Endothelial cell of umbilical vein (primary cell): ENCODE results near the gene DPH6. TPM values are rescaled to one million over a fixed set of nuclear protein-coding genes. Genes with fewer than 3 reads are reported as not detected.

Experiments
- BruUV-seq: library from RNA; stranded (reverse); fragments of 400-500 nt; replicated peaks from 2 replicates; lab custom pipeline; 2021; lab: Mats Ljungman, UMichigan
- CTCF ChIA-PET: fragments of 300-600, 350-600 bp; sonication (Branson Sonifier 250); formaldehyde crosslinking; loops from one replicate; lab custom pipeline; 2021; ENCODE audit warnings: antibody characterized with exemption, inconsistent platforms; lab: Charles Lee
- POLR2A ChIA-PET: fragments of 300-600, 350-600 bp; sonication (Branson Sonifier 250); formaldehyde crosslinking; loops from one replicate; lab custom pipeline; 2021; ENCODE audit warnings: antibody characterized with exemption, inconsistent platforms; lab: Charles Lee
- DNase-seq: peaks from one replicate; pipeline ENCODE4 v3.0.0-alpha.2; 2011; ENCODE audit warnings: low read depth, low spot score
- FAIRE-seq: peaks from 2 replicates; lab custom pipeline; 2011; peaks lifted over from hg19 to GRCh38; lab: Jason Lieb, UNC
- H2AFZ ChIP-seq: 2 replicates; pipeline ENCODE4 v1.6.0; 2012; ENCODE audit warnings: low read depth, low read length, control low read depth, inconsistent platforms
- H3K27ac ChIP-seq: 2 replicates; pipeline ENCODE4 v1.5.1; 2011; ENCODE audit warnings: low read depth, mild to moderate bottlenecking, control low read depth, low read length, moderate library complexity; ENCODE audit not compliant: insufficient read depth
- H3K27me3 ChIP-seq, 2 experiments: 2 replicates each; pipeline versions ENCODE4 v1.6.0 to v1.6.1; 2011; ENCODE audit warnings: low read length in 2 of 2, mixed read lengths in 1 of 2; ENCODE audit not compliant: control insufficient read depth in 2 of 2, insufficient read depth in 2 of 2
- H3K36me3 ChIP-seq, 2 experiments: 2 replicates in 1 of 2; 3 replicates in 1 of 2; pipeline ENCODE4 v1.5.1; 2011; ENCODE audit warnings: low read length in 2 of 2, mild to moderate bottlenecking in 1 of 2, moderate library complexity in 1 of 2; ENCODE audit not compliant: control insufficient read depth in 2 of 2, insufficient read depth in 2 of 2; ENCODE audit errors: extremely low read depth in 1 of 2
- H3K4me1 ChIP-seq: 3 replicates; pipeline ENCODE4 v1.5.1; 2011; ENCODE audit warnings: mild to moderate bottlenecking, low read length; ENCODE audit not compliant: control insufficient read depth, insufficient read depth; ENCODE audit errors: extremely low read depth
- H3K4me2 ChIP-seq: 2 replicates; pipeline ENCODE4 v1.6.1; 2011; ENCODE audit warnings: low read length, control low read depth, mixed read lengths; ENCODE audit not compliant: insufficient read depth
- H3K4me3 ChIP-seq, 3 experiments: fragments of 200-600 bp in 1 of 3; sonication (generic), shearing (Covaris generic) in 1 of 3; replicated peaks in 1 of 3; 2 replicates each; pipeline ENCODE4 v1.5.1; 2011 to 2016; ENCODE audit warnings: control low read depth in 3 of 3, low read length in 3 of 3, mild to moderate bottlenecking in 2 of 3, inconsistent platforms in 1 of 3, low read depth in 1 of 3, moderate library complexity in 1 of 3; ENCODE audit not compliant: insufficient read depth in 1 of 3
- H3K79me2 ChIP-seq: 2 replicates; pipeline ENCODE4 v1.6.0; 2012; ENCODE audit warnings: low read length, inconsistent platforms; ENCODE audit not compliant: control insufficient read depth, insufficient read depth
- H3K9ac ChIP-seq: replicated peaks from 2 replicates; pipeline ENCODE3; 2011; ENCODE audit warnings: low read length, control low read depth; ENCODE audit not compliant: insufficient read depth; ENCODE audit errors: extremely low read depth
- H3K9me1 ChIP-seq: replicated peaks from 3 replicates; pipeline ENCODE4 v1.6.0; 2011; ENCODE audit warnings: mild to moderate bottlenecking, low read length; ENCODE audit not compliant: control insufficient read depth, insufficient read depth; ENCODE audit errors: extremely low read depth
- H3K9me3 ChIP-seq: replicated peaks from 2 replicates; pipeline ENCODE4 v1.5.1; 2012; ENCODE audit warnings: low read length, inconsistent platforms; ENCODE audit not compliant: control insufficient read depth, insufficient read depth
- H4K20me1 ChIP-seq: replicated peaks from 2 replicates; pipeline ENCODE3; 2011; ENCODE audit warnings: mild to moderate bottlenecking, low read length; ENCODE audit not compliant: control insufficient read depth, insufficient read depth; ENCODE audit errors: extremely low read depth
- CTCF ChIP-seq, 2 donors: IDR thresholded peaks; 1 replicate in 1 of 2; 2 replicates in 1 of 2; pipeline ENCODE4 v1.5.1; 2011; ENCODE audit warnings: low read length in 2 of 2, mild to moderate bottlenecking in 2 of 2, moderate library complexity in 2 of 2, control low read depth in 1 of 2, inconsistent platforms in 1 of 2, low read depth in 1 of 2; ENCODE audit not compliant: insufficient read depth in 1 of 2; ENCODE audit errors: extremely low read depth in 1 of 2
- EZH2 ChIP-seq: IDR thresholded peaks from 2 replicates; pipeline ENCODE4 v1.6.1; 2012; ENCODE audit warnings: borderline replicate concordance, low read depth, mild to moderate bottlenecking, moderate library complexity, low read length, inconsistent platforms; ENCODE audit not compliant: severe bottlenecking
- FOS ChIP-seq: IDR thresholded peaks from 2 replicates; pipeline ENCODE4 v1.6.1; 2011; ENCODE audit warnings: mild to moderate bottlenecking, low read length, moderate library complexity, borderline replicate concordance; ENCODE audit not compliant: insufficient read depth
- GATA2 ChIP-seq: IDR thresholded peaks from 2 replicates; pipeline ENCODE4 v1.7.0; 2011; ENCODE audit warnings: low read depth, mild to moderate bottlenecking, moderate library complexity, mixed read lengths, low read length; ENCODE audit not compliant: insufficient read length, insufficient read depth
- JUN ChIP-seq: IDR thresholded peaks from 2 replicates; pipeline ENCODE4 v1.6.1; 2011; ENCODE audit warnings: borderline replicate concordance, low read depth; ENCODE audit not compliant: insufficient read length, insufficient read depth
- MAX ChIP-seq: IDR thresholded peaks from 2 replicates; pipeline ENCODE4 v1.6.1; 2011; ENCODE audit not compliant: insufficient read depth, insufficient read length
- MYC ChIP-seq: IDR thresholded peaks from one replicate; pipeline ENCODE4 v1.6.1; 2011; ENCODE audit warnings: mild to moderate bottlenecking, low read depth, low read length
- POLR2A ChIP-seq: IDR thresholded peaks from 2 replicates; pipeline ENCODE4 v1.6.1; 2012; ENCODE audit warnings: low read depth, mild to moderate bottlenecking, control low read depth, low read length
- POLR2AphosphoS5 ChIP-seq: IDR thresholded peaks from 2 replicates; pipeline ENCODE4 v1.6.1; 2012; ENCODE audit warnings: low read depth, mild to moderate bottlenecking, control low read depth, low read length, moderate library complexity; ENCODE audit not compliant: insufficient read depth
- dilution Hi-C: fragments of 300-500 bp; cut with MboI; formaldehyde crosslinking; loops from one replicate; pipeline ENCODE4 v1.15.0; 2019; ENCODE audit warnings: low sequenced_read_pairs; ENCODE audit not compliant: extremely low pct_ligation_motif_present
- intact Hi-C: fragments of 100-400 bp; cut with micrococcal nuclease; formaldehyde crosslinking; loops from one replicate; pipeline ENCODE4 v1.10.0; 2022
- polyA plus RNA-seq, 4 experiments: library from polyadenylated mRNA; depleted of rRNA in 3 of 4; stranded (reverse) in 3 of 4; unstranded in 1 of 4; fragments of >200 nt; gene quantifications; 2 replicates each; pipeline versions ENCODE4 v1.2.1 to v1.2.3, GENCODE V29; 2011 to 2012; ENCODE audit warnings: missing spikeins in 1 of 4
- total RNA-seq: library from RNA; stranded (reverse); gene quantifications from 2 replicates; pipeline ENCODE4 v1.2.3, GENCODE V29; 2021

The DPH6 gene
- total and polyA plus RNA-seq, 2 donors (not counting 3 experiments of a cell fraction or from before 2014, with no cell fraction given), result 4.6 to 10.1 TPM

GRCh38 chr15:35471024-35471423, 74.9 kb downstream of the DPH6 start:
- dilution Hi-C loops, result no loop called here

More at GRCh38 chr15:35471024-35471423, 74.9 kb downstream of the DPH6 start:
- ChIA-PET POLR2A (no interaction called here), CTCF (interaction anchor here (1.4 kb wide), 1 partner anchor 26 kb away, joined by 4 read pairs; no protein-coding TSS in a partner anchor)
- Histone ChIP-seq H3K9me1 (no peaks in the 10 kb centered on the region), H3K27ac (no peak overlapping the region), H3K79me2 (no peaks in the 10 kb centered on the region), H2AFZ (no peak overlapping the region), H3K4me2 (no peak overlapping the region), H3K27me3 (no peaks in the 10 kb centered on the region), H3K9ac (no peak overlapping the region), H3K9me3 (no peaks in the 10 kb centered on the region), H3K4me3 (no peak overlapping the region), H3K4me1 (no peaks in the 10 kb centered on the region), H4K20me1 (no peaks in the 10 kb centered on the region), H3K36me3 (no peaks in the 10 kb centered on the region)
- TF ChIP-seq MYC (no peak), MAX (no peak), FOS (no peak), JUN (no peak), POLR2A (no peak), GATA2 (no peak), EZH2 (no peak), POLR2AphosphoS5 (no peak), CTCF (IDR thresholded peaks at IDR 0.05; ENCODE audit: extremely low read depth in 1 of 2, insufficient read depth in 1 of 2, low read depth in 1 of 2, low read length in 2 of 2) (no peak)
- no peak for FAIRE-seq
- no peak for DNase-seq
- no TSS peak for BruUV-seq
- intact Hi-C loops, result no loop called here
